Heart left ventricle (tissue), 16 donors: ENCODE results near the gene GCHFR. TPM values are rescaled to one million over a fixed set of nuclear protein-coding genes. Genes with fewer than 3 reads are reported as not detected.

Source experiments
- ATAC-seq, 4 donors: fragments of 200-7000 bp; cut with Tn5 transposase; one replicate each; pipeline ENCODE4 v1.9.1; 2020 to 2022; ENCODE audit warnings: moderate library complexity in 4 of 4, mild to moderate bottlenecking in 3 of 4, moderate number of reproducible peaks in 1 of 4
- DNase-seq, 5 donors: peaks; one replicate each; pipeline ENCODE4 v3.0.0-alpha.2; 2020
- H3K27ac ChIP-seq, 12 donors: fragments of 200-600 bp; sonication (generic) in 4 of 12; one replicate each; pipeline versions ENCODE4 v1.5.0 to v1.8.0; 2016 to 2022; ENCODE audit warnings: mild to moderate bottlenecking in 2 of 12
- H3K27me3 ChIP-seq, 9 donors: fragments of 200-600 bp; sonication (generic) in 2 of 9; one replicate each; pipeline versions ENCODE4 v1.5.1 to v1.8.0; 2016 to 2022; ENCODE audit warnings: mild to moderate bottlenecking in 3 of 9
- H3K36me3 ChIP-seq, 9 donors: fragments of 200-600 bp; sonication (generic) in 2 of 9; one replicate each; pipeline versions ENCODE4 v1.5.0 to v1.8.0; 2018 to 2022; ENCODE audit warnings: mild to moderate bottlenecking in 2 of 9
- H3K4me1 ChIP-seq, 12 donors: fragments of 200-600 bp; sonication (generic) in 4 of 12; one replicate each; pipeline versions ENCODE4 v1.5.0 to v1.8.0; 2016 to 2022; ENCODE audit warnings: mild to moderate bottlenecking in 3 of 12
- H3K4me3 ChIP-seq, 12 donors: fragments of 200-600 bp; sonication (generic) in 4 of 12; one replicate each; pipeline versions ENCODE4 v1.5.0 to v1.8.0; 2017 to 2022; ENCODE audit warnings: mild to moderate bottlenecking in 9 of 12, moderate library complexity in 4 of 12
- H3K9me3 ChIP-seq, 12 donors: fragments of 200-600 bp; sonication (generic) in 4 of 12; one replicate each; pipeline versions ENCODE4 v1.5.0 to v1.8.0; 2016 to 2022; ENCODE audit warnings: mild to moderate bottlenecking in 1 of 12
- POLR2A ChIP-seq, 2 donors: fragments of 450-650 bp; IDR thresholded peaks; one replicate each; pipeline ENCODE4 v1.6.1; 2017; ENCODE audit warnings: antibody characterized with exemption in 2 of 2, mild to moderate bottlenecking in 2 of 2, moderate library complexity in 2 of 2
- WGBS, 4 donors: extraction: QIAGEN DNeasy Blood & Tissue Kit in 2 of 4; methylation state at CpG; one replicate each; pipeline versions ENCODE4 v1.1.5 to v1.1.7; 2013 to 2018; 5-methylcytosine and 5-hydroxymethylcytosine counted together
- intact Hi-C, 10 donors: fragments of 100-400 bp; cut with DNase I; formaldehyde crosslinking; loops; one replicate each; pipeline versions ENCODE4 v1.11.1 to v1.14.2; 2022
- polyA plus RNA-seq, 2 donors: library from polyadenylated mRNA; stranded (reverse); fragments of 200-250 nt; gene quantifications; one replicate each; pipeline ENCODE4 v1.2.3, GENCODE V29; 2013
- total RNA-seq, 9 donors: library from RNA; depleted of rRNA in 2 of 9; stranded (reverse); fragments of >200 nt in 2 of 9; fragmentation: NEBNext Ultra II Directional in 3 of 9; extraction: Animal tissue kit (Norgen Biotek cat#: 25700) in 3 of 9; gene quantifications; one replicate each; pipeline versions ENCODE4 v1.1.0 to v1.2.4, GENCODE V29; 2016 to 2023
- TF ChIP-seq, protein P1 (sequence below), 12 donors: fragments of 200-600 bp; sonication (generic) in 4 of 12; IDR thresholded peaks; one replicate each; pipeline versions ENCODE4 v1.5.0 to v1.8.0; 2018 to 2022; ENCODE audit warnings: antibody characterized with exemption in 12 of 12, mild to moderate bottlenecking in 5 of 12
- donor health status: ischemic (EF 13 %, LVEDD 7.1; RV severe dilation, severe dysfunction).
- donor health status: healthy with polysubstance abuse.
- donor health status: DM: no; HTN: yes; CAD: no.
- donor health status: DM: no; HTN: no; CAD: no.
- donor health status: ischemic (EF 25% LVEDD 6.9; RV normal size, moderate dysfunction).
- donor health status: ischemic (EF 25% LVEDD 5.7; RV mildly dilated, moderate dysfunction).
- donor health status: healthy.
- donor health status: DM: yes; HTN: yes; CAD: no.
- donor health status: ischemic (EF 35%, LVEDD 5.7; RV mildly dilated, moderate dysfunction).
- donor health status: nonischemic (EF 11% LVEDD 7.7; RV severe dilation, severe dysfunction).
- donor health status: DM: yes; HTN: yes; CAD: no.
- donor health status: PGD.
- donor health status: ischemic (EF 29% LVEDD 5.4; RV normal size, mild dysfunction).
- donor health status: nonischemic (EF 23%, LVEDD 6.1; RV moderate dilation, normal function).

The GCHFR gene
- total and polyA plus RNA-seq, 11 donors = 1.6 to 24.0 (median 6.6) TPM

DNA sequence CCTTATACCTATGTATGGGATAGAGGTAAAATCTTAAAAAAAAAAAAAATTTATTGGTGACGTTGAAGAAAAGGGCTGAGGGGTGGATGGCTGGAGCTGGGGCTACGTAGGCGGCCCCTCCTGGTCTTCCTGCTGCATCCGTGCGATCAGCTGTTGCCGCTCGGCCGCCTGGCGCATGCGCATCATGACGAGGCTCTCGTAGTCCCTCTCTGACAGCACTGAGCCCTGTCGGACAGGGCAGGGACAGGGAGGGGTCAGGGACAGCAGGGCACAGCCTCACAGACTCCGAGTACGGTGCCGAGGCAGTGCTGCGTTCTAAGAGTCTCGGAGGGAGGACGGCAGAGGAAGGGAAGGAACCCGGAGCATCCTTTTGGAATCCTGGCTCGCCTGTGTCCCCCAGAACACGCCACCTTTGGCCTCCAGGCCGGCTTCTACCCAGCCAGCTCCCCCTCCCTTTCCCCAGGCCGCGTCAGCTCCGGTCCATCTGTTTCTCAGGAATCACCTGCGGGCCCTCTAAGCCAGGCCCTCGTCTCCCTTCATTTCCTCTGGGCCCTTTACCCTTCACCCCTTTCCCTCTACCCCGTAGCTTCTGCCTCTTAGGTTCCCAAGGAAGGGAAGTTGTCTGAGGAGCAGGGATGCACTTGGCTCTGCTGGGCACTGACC lies 4.1 kb downstream of the GCHFR start:
- ATAC-seq (no peak), DNase-seq (no peak)
- TF ChIP-seq, protein P1, sequence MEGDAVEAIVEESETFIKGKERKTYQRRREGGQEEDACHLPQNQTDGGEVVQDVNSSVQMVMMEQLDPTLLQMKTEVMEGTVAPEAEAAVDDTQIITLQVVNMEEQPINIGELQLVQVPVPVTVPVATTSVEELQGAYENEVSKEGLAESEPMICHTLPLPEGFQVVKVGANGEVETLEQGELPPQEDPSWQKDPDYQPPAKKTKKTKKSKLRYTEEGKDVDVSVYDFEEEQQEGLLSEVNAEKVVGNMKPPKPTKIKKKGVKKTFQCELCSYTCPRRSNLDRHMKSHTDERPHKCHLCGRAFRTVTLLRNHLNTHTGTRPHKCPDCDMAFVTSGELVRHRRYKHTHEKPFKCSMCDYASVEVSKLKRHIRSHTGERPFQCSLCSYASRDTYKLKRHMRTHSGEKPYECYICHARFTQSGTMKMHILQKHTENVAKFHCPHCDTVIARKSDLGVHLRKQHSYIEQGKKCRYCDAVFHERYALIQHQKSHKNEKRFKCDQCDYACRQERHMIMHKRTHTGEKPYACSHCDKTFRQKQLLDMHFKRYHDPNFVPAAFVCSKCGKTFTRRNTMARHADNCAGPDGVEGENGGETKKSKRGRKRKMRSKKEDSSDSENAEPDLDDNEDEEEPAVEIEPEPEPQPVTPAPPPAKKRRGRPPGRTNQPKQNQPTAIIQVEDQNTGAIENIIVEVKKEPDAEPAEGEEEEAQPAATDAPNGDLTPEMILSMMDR (IDR thresholded peaks at IDR 0.05) = no peak
- Histone ChIP-seq H3K36me3 (peaks cover 0 to 46% (median 15%) of the 10 kb centered on the region in 9 donors), H3K4me1 (peaks cover 0 to 54% (median 19%) of the 10 kb centered on the region in 12 donors), H3K9me3 (no peaks in the 10 kb centered on the region), H3K4me3 (no peak overlapping the region), H3K27ac (no peak overlapping the region), H3K27me3 (no peaks in the 10 kb centered on the region)
- WGBS, 4 donors = 92% methylated on average over 28 to 29 of the region's 29 CpGs
- intact Hi-C loops = loop anchor here in 4 of 10 donors (5.0 to 10.0 kb wide), 4 partner anchors 34 to 173 kb away; partner anchors contain the start of genes DNAJC17 (in 1 of the 4), KNL1 (in 1 of the 4), VPS18 (in 1 of the 4) and ZFYVE19 (in 1 of the 4)

DNA sequence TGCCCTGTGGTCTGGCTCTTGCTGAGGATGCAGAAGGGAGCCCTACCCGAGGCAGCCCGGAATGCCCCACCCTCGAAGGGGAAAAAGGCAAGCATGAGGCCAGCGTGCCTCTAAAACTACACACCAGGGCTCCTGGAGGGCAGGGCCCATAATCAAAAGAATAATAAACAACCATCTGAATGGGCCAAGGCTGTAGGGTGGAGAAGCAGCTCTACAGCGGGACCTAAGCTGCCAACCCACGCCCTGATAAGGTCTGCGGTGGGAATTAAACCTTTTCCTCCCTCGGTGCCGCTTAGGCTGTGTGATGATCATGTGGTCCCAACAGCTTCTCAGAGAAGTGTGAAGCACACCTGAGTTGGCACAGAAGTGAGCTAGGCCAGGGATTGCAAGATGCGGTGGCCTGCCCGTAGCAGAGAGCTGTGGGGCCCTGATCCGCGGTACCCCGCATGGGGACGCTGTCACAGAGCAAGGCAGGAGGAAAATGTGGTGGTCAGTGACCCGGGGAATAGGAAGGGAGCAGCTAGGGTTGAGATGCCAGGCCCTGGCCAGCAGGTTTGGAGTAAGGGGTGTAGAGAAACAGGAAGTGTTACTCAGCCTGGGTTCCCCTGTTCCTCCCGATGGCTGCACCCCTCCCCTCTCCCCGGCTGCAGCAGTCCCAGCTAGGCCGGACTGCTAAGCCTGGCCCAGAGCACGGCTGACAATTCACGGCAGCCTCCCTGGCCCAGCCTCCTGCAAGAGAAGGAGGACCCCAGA lies 4.8 kb downstream of the GCHFR start:
- Histone ChIP-seq H3K4me3 (no peak overlapping the region), H3K27me3 (no peaks in the 10 kb centered on the region), H3K4me1 (peaks cover 0 to 47% (median 13%) of the 10 kb centered on the region in 12 donors), H3K9me3 (no peaks in the 10 kb centered on the region), H3K36me3 (peaks cover 0 to 53% (median 22%) of the 10 kb centered on the region in 9 donors), H3K27ac (peak overlapping the region in 1 of 12 donors; percentile 24)
- WGBS, 4 donors = 73 to 86% (median 78%) methylated on average over 21 of the region's 21 CpGs
- DNase-seq = no peak
- ATAC-seq = no peak
- TF ChIP-seq POLR2A (IDR thresholded peaks at IDR 0.05) = no peak
- TF ChIP-seq, protein P1 (IDR thresholded peaks at IDR 0.05) = no peak
- intact Hi-C loops = loop anchor here in 4 of 10 donors (5.0 to 10.0 kb wide), 4 partner anchors 34 to 174 kb away; partner anchors contain the start of genes DNAJC17 (in 1 of the 4), KNL1 (in 1 of the 4), VPS18 (in 1 of the 4) and ZFYVE19 (in 1 of the 4)

DNA sequence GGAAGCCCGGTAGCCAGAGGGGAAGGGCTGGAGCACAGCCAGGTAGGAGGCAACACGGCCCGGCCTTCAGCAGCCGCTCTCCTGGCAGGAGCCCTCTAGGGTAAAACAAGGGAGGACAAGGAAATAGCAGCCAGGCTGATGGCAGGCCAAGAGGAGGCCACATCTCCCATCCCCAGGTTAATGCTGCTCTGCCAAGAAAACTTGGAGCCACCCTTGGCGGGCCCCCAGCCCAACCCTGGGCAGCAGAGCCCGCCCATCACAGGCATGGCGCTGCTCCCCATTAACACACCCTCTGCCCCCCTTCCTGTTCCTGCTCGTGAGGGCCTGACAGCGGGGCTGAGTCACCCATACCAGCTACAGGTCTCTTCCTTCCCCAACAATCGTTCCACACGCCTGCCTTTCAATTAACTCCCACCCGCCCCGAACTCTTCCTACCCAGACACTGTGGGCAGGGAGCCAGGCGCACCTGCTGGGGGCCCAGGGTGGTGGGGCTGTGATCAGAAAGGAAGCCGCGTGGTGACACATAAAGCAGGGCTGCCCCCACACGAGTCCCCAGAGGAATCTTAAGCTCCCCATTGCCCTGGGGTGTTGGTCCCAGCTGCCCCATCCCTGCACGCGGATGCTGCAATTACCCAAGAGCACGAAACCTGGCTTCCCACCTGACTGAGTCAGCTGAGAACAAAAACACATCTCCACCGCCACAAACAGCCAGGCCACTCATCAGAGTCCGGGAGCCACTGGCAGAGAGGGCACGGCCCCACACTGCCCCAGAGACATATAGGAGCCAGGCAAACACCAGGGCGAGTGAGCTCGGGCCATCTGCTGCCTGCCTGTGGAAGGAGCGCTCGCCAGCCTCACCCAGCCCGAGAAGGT lies 5.6 kb downstream of the GCHFR start, which contains the start of gene C15orf62:
Gene C15orf62, plus strand, starts transcription at position 707 of the 873 bp plus-strand sequence. CDS start 516 bp downstream, outside the sequence.
- intact Hi-C loops = loop anchor here in 4 of 10 donors (5.0 to 10.0 kb wide), 4 partner anchors 33 to 175 kb away; partner anchors contain the start of genes DNAJC17 (in 1 of the 4), KNL1 (in 1 of the 4), VPS18 (in 1 of the 4) and ZFYVE19 (in 1 of the 4)

More for the DNA sequence above, 5.6 kb downstream of the GCHFR start, which contains the start of gene C15orf62:
- DNase-seq (no peak), ATAC-seq (no peak)
- Histone ChIP-seq H3K4me1 (peaks cover 0 to 39% (median 6%) of the 10 kb centered on the region in 12 donors), H3K9me3 (no peaks in the 10 kb centered on the region), H3K27me3 (no peaks in the 10 kb centered on the region), H3K36me3 (peaks cover 2 to 61% (median 30%) of the 10 kb centered on the region in 9 donors), H3K27ac (peak within 1 kb of the TSS in 2 of 12 donors; percentile 10 to 24), H3K4me3 (no peak within 1 kb of the TSS)
- WGBS, 4 donors = 60 to 75% (median 69%) methylated on average over 21 to 28 of the region's 28 CpGs
- TF ChIP-seq POLR2A (IDR thresholded peaks at IDR 0.05) = no peak
- TF ChIP-seq, protein P1 (IDR thresholded peaks at IDR 0.05) = no peak
